ENCODE data around the gene MTCH2. TPM values are rescaled to one million over a fixed set of nuclear protein-coding genes. Genes with fewer than 3 reads are reported as not detected.

Gene MTCH2
- total RNA-seq, 1 experiment from 2014 or later, result 230 TPM

DNA sequence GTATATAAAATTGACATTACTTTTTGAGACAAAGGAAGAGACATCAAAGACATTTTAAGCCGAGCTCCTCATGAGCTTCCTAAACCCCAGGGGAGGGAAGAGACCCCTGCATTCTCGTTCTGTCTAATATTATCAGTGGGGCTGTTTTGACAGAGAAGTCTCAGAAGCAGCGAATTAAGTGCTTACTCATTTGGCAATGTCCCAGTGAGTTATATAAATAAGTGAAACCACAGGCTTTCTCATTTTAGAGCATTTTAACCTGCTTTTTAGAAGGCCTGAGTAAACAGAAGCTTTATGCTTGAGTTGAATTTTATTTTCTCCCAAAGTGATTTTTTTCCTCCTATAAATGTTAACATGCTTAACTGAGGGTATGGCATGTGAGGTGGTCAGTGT, 24.9 kb downstream of the MTCH2 start:
- ChIA-PET POLR2A (no interaction called here), CTCF (no interaction called here)
- in situ Hi-C loops (cut with HindIII; ENCODE audit: low pct_unique_long_range_greater_than_20kb, low sequenced_read_pairs), result no loop called here
- intact Hi-C loops (cut with micrococcal nuclease; ENCODE audit: unreplicated experiment), result no loop called here
- ATAC-seq, result no peak
- TF ChIP-seq, protein P1, sequence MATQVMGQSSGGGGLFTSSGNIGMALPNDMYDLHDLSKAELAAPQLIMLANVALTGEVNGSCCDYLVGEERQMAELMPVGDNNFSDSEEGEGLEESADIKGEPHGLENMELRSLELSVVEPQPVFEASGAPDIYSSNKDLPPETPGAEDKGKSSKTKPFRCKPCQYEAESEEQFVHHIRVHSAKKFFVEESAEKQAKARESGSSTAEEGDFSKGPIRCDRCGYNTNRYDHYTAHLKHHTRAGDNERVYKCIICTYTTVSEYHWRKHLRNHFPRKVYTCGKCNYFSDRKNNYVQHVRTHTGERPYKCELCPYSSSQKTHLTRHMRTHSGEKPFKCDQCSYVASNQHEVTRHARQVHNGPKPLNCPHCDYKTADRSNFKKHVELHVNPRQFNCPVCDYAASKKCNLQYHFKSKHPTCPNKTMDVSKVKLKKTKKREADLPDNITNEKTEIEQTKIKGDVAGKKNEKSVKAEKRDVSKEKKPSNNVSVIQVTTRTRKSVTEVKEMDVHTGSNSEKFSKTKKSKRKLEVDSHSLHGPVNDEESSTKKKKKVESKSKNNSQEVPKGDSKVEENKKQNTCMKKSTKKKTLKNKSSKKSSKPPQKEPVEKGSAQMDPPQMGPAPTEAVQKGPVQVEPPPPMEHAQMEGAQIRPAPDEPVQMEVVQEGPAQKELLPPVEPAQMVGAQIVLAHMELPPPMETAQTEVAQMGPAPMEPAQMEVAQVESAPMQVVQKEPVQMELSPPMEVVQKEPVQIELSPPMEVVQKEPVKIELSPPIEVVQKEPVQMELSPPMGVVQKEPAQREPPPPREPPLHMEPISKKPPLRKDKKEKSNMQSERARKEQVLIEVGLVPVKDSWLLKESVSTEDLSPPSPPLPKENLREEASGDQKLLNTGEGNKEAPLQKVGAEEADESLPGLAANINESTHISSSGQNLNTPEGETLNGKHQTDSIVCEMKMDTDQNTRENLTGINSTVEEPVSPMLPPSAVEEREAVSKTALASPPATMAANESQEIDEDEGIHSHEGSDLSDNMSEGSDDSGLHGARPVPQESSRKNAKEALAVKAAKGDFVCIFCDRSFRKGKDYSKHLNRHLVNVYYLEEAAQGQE (IDR thresholded peaks at IDR 0.05; ENCODE audit: insufficient read depth in 1 of 2, low read depth in 2 of 2, low read length in 1 of 2), result no peak
- TF ChIP-seq TCF7L2 (IDR thresholded peaks at IDR 0.05; ENCODE audit: low read depth, low read length), result no peak
- TF ChIP-seq POLR2AphosphoS5 (IDR thresholded peaks at IDR 0.05; ENCODE audit: low read depth, low read length), result no peak
- TF ChIP-seq CTCF (IDR thresholded peaks at IDR 0.05), result no peak; the same call in 1 of the 2 replicates
- no peak for TF ChIP-seq SIN3A (IDR thresholded peaks at IDR 0.05; ENCODE audit: borderline replicate concordance, insufficient read depth, low read depth, low read length)
- peaks cover 28% of the 10 kb centered on the region for H3K36me3 ChIP-seq (ENCODE audit: control insufficient read depth, insufficient read depth, low read length)
- H3K27ac ChIP-seq (ENCODE audit: low read length), result no peak overlapping the region
- H3K4me3 ChIP-seq (ENCODE audit: low read depth in 2 of 2, low read length in 2 of 2), result no peak overlapping the region
- DNase-seq (ENCODE audit: low read depth, low spot score), result no peak
- H3K9me3 ChIP-seq (ENCODE audit: control insufficient read depth, insufficient read depth, low read depth, low read length), result no peaks in the 10 kb centered on the region
- no peaks in the 10 kb centered on the region for H3K27me3 ChIP-seq (ENCODE audit: control insufficient read depth, insufficient read depth, low read length)
- no TSS peak for BruUV-seq (replicated peaks)
- no peaks in the 10 kb centered on the region for H3K4me1 ChIP-seq (ENCODE audit: control insufficient read depth, insufficient read depth, low read length)

DNA sequence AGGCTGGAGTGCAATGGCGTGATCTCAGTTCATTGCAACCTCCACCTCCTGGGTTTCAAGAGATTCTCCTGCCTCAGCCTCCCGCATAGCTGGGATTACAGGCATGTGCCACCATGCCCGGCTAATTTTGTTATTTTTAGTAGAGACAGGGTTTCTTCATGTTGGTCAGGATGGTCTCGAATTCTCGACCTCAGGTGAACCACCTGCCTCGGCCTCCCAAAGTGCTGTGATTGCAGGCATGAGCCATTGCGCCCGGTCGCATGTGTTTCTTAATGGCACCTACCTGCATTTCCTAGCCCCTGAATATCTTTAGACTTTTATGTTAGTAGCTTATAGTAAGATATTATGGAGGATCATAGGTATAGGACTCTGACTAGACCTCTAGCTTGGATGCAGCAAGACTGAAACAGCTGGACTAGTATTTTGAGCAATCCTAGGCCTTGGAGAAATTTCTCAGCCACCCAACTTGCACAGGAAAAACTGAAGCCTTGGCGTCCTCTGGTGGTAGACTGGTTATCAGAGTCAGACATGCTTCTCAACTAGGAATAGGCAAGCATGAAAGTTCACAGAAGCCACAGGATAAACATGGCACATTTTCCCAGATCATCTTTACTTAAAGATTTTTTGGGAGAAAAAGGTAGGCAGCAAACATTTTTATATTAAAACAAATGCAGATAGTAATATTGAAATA, 25.5 kb downstream of the MTCH2 start:
- ChIA-PET CTCF (no interaction called here), POLR2A (interaction anchor here (0.7 kb wide), 1 partner anchor 21 kb away, joined by 3 read pairs; no protein-coding TSS in a partner anchor)
- DNase-seq (ENCODE audit: low read depth, low spot score), result peak; percentile 35
- no TSS peak for BruUV-seq (replicated peaks)
- Histone ChIP-seq H3K36me3 (ENCODE audit: control insufficient read depth, insufficient read depth, low read length) (peaks cover 23% of the 10 kb centered on the region), H3K9me3 (ENCODE audit: control insufficient read depth, insufficient read depth, low read depth, low read length) (no peaks in the 10 kb centered on the region), H3K27ac (ENCODE audit: low read length) (no peak overlapping the region), H3K27me3 (ENCODE audit: control insufficient read depth, insufficient read depth, low read length) (no peaks in the 10 kb centered on the region), H3K4me3 (ENCODE audit: low read depth in 2 of 2, low read length in 2 of 2) (no peak overlapping the region), H3K4me1 (ENCODE audit: control insufficient read depth, insufficient read depth, low read length) (no peaks in the 10 kb centered on the region)
- ATAC-seq, result peak; percentile 69; the same call in 1 of the 2 replicates
- TF ChIP-seq CTCF (IDR thresholded peaks at IDR 0.05) (peak; percentile 79), SIN3A (IDR thresholded peaks at IDR 0.05; ENCODE audit: borderline replicate concordance, insufficient read depth, low read depth, low read length) (no peak), POLR2AphosphoS5 (IDR thresholded peaks at IDR 0.05; ENCODE audit: low read depth, low read length) (no peak), TCF7L2 (IDR thresholded peaks at IDR 0.05; ENCODE audit: low read depth, low read length) (no peak)
- TF ChIP-seq, protein P1 (IDR thresholded peaks at IDR 0.05; ENCODE audit: insufficient read depth in 1 of 2, low read depth in 2 of 2, low read length in 1 of 2), result no peak
- in situ Hi-C loops (cut with HindIII; ENCODE audit: low pct_unique_long_range_greater_than_20kb, low sequenced_read_pairs), result no loop called here
- intact Hi-C loops (cut with micrococcal nuclease; ENCODE audit: unreplicated experiment), result no loop called here

Measured in Panc1 (cell line).